GM10266 (cell line): ENCODE data around the gene PIGO.
A peak's percentile ranks its signal among the peaks of the same experiment; 100 is the strongest.

Experiments
- DNase-seq: peaks from one replicate; pipeline ENCODE4 v3.0.0; 2012; ENCODE audit errors: extremely low spot score
- TF ChIP-seq, protein P1 (sequence below): IDR thresholded peaks from 2 replicates; pipeline ENCODE4 v1.5.1; 2012; ENCODE audit warnings: mild to moderate bottlenecking, low read depth; ENCODE audit not compliant: control insufficient read depth, insufficient read depth; ENCODE audit errors: missing control alignments

PIGO gene

DNA sequence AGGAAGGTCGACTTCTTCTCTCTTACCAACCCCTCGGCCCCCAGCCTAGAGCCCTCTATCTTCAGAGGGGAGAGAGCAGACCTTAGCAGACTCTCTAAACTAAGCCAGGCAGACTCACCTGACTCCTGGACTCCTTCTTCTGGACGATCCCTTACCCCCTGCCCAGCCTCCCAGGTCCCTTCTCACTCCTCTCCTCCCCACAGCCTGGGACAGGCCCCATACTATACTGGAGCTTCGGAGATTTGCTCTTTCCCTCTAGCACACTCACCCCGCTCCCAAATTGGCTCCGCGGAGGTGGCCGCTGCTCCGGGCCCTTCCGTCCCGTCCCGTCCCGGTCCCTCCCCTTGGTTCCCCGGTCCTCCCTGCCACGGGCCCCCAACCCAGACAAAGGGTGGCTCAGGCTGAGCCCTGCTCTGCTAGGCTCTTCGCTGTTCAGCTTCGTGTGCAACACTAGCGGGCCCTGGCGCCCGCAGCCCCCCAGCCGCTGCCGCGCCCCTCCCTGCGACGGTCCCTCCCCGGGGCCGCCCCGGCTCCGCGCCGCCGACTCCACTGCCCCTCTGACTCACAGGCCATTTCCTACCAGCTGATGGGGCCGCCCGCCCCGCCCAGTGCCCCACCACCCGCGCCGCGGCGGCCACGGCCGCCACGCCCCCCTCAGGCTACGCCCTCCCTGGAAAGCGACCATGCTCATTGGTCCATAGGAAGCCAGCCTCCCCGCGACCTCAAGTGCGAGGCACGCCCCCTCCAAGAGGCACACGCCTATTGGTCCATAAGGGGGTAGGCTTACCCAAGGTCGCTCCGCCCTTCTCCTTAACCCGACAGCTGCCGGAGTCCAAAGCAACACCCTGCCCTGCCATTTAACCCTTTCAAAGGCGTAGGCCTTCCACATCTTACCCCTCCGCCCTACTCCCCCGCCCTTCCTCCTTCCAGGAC lies 14.9 kb upstream of the PIGO start:
- TF ChIP-seq, protein P1, sequence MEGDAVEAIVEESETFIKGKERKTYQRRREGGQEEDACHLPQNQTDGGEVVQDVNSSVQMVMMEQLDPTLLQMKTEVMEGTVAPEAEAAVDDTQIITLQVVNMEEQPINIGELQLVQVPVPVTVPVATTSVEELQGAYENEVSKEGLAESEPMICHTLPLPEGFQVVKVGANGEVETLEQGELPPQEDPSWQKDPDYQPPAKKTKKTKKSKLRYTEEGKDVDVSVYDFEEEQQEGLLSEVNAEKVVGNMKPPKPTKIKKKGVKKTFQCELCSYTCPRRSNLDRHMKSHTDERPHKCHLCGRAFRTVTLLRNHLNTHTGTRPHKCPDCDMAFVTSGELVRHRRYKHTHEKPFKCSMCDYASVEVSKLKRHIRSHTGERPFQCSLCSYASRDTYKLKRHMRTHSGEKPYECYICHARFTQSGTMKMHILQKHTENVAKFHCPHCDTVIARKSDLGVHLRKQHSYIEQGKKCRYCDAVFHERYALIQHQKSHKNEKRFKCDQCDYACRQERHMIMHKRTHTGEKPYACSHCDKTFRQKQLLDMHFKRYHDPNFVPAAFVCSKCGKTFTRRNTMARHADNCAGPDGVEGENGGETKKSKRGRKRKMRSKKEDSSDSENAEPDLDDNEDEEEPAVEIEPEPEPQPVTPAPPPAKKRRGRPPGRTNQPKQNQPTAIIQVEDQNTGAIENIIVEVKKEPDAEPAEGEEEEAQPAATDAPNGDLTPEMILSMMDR, result no peak
- peak; percentile 97 for DNase-seq

DNA sequence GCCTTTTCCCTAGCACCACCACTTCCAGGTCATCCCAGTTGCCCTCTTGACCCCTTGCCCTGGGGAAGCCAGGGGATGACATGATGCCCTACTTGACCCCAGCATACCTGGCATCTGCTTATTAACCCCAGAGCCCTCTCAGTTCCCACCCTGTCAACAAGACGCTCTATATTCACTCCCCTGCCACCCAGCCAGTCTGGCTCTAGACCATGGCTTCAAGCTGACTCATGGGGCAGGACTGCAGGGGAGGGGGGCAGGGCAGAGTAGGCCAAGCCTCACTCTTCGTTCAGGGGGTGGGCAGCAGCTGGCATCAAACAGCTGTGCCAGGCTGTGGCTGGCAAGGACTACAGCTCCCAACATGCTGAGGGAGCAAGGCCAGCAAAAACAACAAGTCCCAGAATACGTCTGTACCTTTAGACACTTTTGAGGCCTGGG lies 14.0 kb upstream of the PIGO start:
- no peak for DNase-seq
- TF ChIP-seq, protein P1, result no peak

- TF ChIP-seq, protein P1, result no peak
Measured at GRCh38 chr9:35108946-35109575, 12.7 kb upstream of the PIGO start.

GRCh38 chr9:35108461-35108860 lies 12.1 kb upstream of the PIGO start:
- TF ChIP-seq, protein P1, result no peak
- peak; percentile 8 for DNase-seq

More at GRCh38 chr9:35108946-35109575, 12.7 kb upstream of the PIGO start:
- no peak for DNase-seq

DNA sequence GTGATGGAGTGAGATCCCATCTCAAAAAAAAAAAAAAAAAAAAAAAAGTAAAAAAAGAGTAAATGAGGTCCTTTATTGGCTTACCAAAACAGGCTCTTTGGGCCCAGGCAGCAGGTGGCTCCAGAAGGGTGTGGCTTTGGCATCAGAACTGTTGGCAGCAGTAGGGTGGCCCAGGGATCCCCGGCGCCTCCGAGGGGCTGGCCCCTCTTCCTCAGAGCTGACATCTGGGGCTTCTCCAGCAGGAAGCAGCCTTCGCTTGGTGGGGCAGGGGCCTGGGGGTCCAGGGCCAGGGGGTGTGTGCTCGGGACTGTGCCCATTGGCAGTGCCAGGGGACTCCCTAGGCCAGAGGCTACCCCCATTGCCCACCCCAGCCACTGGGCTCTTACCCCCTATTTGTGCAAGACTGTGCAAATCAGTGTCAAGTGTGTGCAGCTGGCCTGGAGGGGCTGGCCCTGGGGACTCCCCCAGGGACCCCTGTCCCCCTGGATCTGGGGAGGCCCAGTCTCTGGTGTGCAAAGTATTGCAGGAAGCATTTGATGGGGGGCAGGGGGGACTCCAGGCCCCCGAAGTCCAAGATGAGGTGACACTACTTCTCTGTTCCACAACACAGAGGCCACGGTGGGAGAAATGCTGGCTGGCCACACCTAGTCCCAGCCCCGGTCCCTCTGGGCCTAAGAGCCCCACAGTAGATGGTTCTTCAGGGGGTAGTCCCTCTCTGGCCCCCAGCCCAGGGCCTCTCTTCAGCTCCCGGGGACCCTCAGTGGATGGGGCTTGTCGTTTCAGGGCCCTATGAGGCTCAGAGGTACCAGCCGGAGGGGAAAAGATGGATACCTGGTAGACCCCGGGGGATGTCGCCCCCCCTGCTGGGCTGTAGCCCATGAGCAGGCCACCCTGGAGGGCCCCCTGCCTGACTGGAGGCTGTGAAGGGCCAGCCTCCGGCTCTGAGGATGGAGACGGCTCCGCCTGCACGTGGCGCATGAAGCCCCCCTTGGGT lies 11.2 kb upstream of the PIGO start:
- TF ChIP-seq, protein P1, result no peak
- DNase-seq, result peak; percentile 2

DNA sequence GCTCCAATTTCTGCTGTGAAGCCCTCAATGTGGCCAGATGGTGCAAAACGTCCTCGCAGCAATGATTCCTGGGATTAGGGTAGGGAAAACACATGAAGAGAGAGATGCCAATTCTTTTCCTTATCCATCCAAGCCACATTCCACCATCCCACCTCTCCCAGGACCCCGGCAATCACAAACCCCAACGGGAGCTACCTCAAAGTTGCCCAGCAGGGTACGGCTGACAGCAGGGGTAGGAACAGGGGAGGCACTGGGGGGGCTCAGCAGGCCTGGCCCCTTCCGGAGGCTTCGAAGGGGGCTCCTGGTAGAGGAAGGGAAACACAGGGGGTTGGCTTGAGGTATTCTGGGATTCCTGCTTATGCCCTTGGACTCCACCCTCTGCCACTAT lies 9.9 kb upstream of the PIGO start:
- TF ChIP-seq, protein P1, result no peak
- peak; percentile 5 for DNase-seq
